Measurements from ENCODE around the gene ST6GALNAC3. TPM values are rescaled to one million over a fixed set of nuclear protein-coding genes. Genes with fewer than 3 reads are reported as not detected.
"Not testable (repeated sequence)": the region's sequence is repeated elsewhere in the genome, so short reads cannot be mapped to it uniquely, and the experiment has no call there.

Gene ST6GALNAC3
- total RNA-seq, 1 donor from 2014 or later = 62.3 TPM

DNA sequence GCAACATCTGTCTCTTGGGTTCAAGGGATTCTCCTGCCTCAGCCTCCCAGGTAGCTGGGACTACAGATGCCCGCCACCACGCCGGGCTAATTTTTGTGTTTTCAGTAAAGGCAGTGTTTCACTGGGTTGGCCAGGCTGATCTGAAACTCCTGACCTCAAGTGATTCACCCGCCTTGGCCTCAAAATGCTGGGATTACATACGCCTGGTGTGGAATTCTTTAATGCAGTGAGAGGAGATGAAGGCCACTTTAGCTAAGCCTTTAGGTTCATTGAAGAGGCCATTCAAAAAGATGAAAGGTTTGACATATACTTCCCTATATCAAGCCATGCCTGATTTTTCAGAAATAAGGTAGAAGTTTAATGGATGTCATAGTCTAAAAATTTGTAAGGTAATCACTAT lies 162.7 kb downstream of the ST6GALNAC3 start:
- Mint-ChIP-seq H3K9me3 (no peaks in the 10 kb centered on the region), H3K27me3 (ENCODE audit: low read depth) (no peaks in the 10 kb centered on the region), H3K4me3 (no peak overlapping the region), H3K36me3 (peaks cover 3% of the 10 kb centered on the region), H3K4me1 (peaks cover 36% of the 10 kb centered on the region), H3K27ac (peak overlapping the region; percentile 76)
- TF ChIP-seq, protein P1, sequence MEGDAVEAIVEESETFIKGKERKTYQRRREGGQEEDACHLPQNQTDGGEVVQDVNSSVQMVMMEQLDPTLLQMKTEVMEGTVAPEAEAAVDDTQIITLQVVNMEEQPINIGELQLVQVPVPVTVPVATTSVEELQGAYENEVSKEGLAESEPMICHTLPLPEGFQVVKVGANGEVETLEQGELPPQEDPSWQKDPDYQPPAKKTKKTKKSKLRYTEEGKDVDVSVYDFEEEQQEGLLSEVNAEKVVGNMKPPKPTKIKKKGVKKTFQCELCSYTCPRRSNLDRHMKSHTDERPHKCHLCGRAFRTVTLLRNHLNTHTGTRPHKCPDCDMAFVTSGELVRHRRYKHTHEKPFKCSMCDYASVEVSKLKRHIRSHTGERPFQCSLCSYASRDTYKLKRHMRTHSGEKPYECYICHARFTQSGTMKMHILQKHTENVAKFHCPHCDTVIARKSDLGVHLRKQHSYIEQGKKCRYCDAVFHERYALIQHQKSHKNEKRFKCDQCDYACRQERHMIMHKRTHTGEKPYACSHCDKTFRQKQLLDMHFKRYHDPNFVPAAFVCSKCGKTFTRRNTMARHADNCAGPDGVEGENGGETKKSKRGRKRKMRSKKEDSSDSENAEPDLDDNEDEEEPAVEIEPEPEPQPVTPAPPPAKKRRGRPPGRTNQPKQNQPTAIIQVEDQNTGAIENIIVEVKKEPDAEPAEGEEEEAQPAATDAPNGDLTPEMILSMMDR (IDR thresholded peaks at IDR 0.05; ENCODE audit: unreplicated experiment) = no peak
- no peak for DNase-seq (ENCODE audit: low spot score in 2 of 2, unreplicated experiment in 2 of 2)

DNA sequence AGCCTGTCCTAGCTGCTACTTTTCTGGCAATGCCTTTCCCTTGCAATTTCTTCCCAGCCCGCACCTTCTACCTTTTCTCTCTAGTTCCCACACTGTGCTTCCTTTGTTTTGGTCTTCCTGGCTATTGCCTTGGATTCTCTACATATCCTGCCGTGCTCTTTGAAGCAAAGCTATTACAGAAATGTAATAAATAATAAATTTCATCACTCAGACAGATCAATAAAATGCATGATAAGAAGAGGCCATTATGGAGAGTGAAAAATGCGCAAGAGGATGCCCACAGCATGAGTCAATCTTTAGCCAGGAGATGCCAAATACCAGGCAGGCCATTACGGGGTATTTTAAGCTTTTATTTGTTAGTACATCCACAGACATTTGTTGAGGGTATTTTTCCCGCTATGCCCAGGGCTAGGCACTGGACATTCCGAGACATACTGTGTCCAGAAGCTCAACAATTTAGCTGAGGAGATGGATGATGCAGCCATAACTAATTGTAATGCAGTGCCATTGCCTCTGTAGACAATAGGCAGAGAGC lies 163.6 kb downstream of the ST6GALNAC3 start:
- peak overlapping the region; percentile 89 for H3K27ac Mint-ChIP-seq
- peaks cover 11% of the 10 kb centered on the region for H3K36me3 Mint-ChIP-seq
- peaks cover 3% of the 10 kb centered on the region for H3K9me3 Mint-ChIP-seq
- no peaks in the 10 kb centered on the region for H3K27me3 Mint-ChIP-seq (ENCODE audit: low read depth)
- TF ChIP-seq, protein P1 (IDR thresholded peaks at IDR 0.05; ENCODE audit: unreplicated experiment) = no peak
- H3K4me3 Mint-ChIP-seq = no peak overlapping the region
- DNase-seq (ENCODE audit: low spot score in 2 of 2, unreplicated experiment in 2 of 2) = no peak
- H3K4me1 Mint-ChIP-seq = peaks cover 36% of the 10 kb centered on the region

DNA sequence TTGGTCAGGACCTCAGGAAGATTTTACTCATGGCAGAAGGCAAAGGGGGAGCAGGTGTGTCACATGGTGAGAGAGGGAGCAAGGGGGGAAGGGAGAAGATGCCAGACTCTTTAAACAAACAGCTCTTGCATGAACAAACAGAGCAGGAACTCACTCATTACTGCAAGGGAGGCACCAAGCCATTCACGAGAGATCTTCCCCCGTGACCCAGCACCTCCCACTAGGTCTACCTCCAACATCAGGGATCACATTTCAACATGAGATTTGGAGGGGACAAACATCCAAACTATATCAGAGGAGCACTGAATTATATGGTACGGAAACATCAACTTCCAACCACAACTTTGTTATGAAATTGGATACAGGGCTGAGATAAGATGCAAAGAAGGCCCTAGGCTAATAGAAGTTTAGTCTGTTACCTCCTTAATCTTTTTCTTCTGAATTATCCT lies 164.9 kb downstream of the ST6GALNAC3 start:
- peaks cover 32% of the 10 kb centered on the region for H3K4me1 Mint-ChIP-seq
- H3K27me3 Mint-ChIP-seq (ENCODE audit: low read depth) = no peaks in the 10 kb centered on the region
- H3K9me3 Mint-ChIP-seq = peaks cover 17% of the 10 kb centered on the region
- no peak overlapping the region for H3K4me3 Mint-ChIP-seq
- TF ChIP-seq, protein P1 (IDR thresholded peaks at IDR 0.05; ENCODE audit: unreplicated experiment) = no peak
- no peak for DNase-seq (ENCODE audit: low spot score in 2 of 2, unreplicated experiment in 2 of 2)
- H3K27ac Mint-ChIP-seq = peak overlapping the region; percentile 54
- peaks cover 25% of the 10 kb centered on the region for H3K36me3 Mint-ChIP-seq

DNA sequence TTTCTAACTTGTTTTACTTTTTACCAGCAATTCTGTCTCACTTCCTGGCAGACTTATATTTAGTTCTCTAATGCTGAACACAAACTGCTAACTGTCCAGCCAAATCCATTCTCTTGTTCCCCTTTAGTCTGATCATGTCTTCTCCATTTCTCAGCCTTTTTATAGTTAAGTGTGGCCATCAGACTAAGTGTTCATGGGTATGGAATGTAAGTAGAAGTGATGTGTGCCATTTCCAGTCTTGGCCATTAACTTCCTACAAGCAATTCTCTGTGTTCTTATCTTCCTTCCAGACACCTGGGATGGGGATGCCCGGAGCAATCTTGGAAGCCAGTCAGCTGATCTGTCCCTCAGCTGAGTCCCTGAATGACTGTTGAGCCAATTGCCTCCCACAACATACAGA lies 165.8 kb downstream of the ST6GALNAC3 start:
- H3K27ac Mint-ChIP-seq = peak overlapping the region; percentile 73
- H3K9me3 Mint-ChIP-seq = peaks cover 25% of the 10 kb centered on the region
- H3K27me3 Mint-ChIP-seq (ENCODE audit: low read depth) = no peaks in the 10 kb centered on the region
- H3K36me3 Mint-ChIP-seq = peaks cover 31% of the 10 kb centered on the region
- no peak overlapping the region for H3K4me3 Mint-ChIP-seq
- TF ChIP-seq, protein P1 (IDR thresholded peaks at IDR 0.05; ENCODE audit: unreplicated experiment) = no peak
- no peak for DNase-seq (ENCODE audit: low spot score in 2 of 2, unreplicated experiment in 2 of 2)
- peaks cover 32% of the 10 kb centered on the region for H3K4me1 Mint-ChIP-seq

DNA sequence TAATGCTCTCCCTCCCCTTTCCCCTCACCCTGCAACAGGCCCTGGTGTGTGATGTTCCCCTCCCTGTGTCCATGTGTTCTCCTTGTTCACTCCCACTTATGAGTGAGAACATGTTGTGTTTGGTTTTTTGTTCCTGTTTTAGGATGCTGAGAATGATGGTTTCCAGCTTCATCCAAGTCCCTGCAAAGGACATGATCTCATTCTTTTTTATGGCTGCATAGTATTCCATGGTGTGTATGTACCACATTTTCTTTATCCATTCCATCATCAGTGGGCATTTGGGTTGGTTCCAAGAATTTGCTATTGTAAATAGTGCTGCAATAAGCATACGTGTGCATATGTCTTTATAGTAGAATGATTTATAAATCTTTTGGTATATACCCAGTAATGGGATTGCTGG lies 168.0 kb downstream of the ST6GALNAC3 start:
- Mint-ChIP-seq H3K36me3 (peaks cover 32% of the 10 kb centered on the region), H3K4me1 (peaks cover 38% of the 10 kb centered on the region), H3K9me3 (peaks cover 31% of the 10 kb centered on the region)
- not testable (repeated sequence) for H3K27me3 Mint-ChIP-seq (ENCODE audit: low read depth); H3K27ac Mint-ChIP-seq; DNase-seq (ENCODE audit: low spot score in 2 of 2, unreplicated experiment in 2 of 2); H3K4me3 Mint-ChIP-seq

- H3K4me3 Mint-ChIP-seq = no peak overlapping the region
- TF ChIP-seq, protein P1 (IDR thresholded peaks at IDR 0.05; ENCODE audit: unreplicated experiment) = no peak
- H3K27me3 Mint-ChIP-seq (ENCODE audit: low read depth) = no peaks in the 10 kb centered on the region
- peaks cover 24% of the 10 kb centered on the region for H3K4me1 Mint-ChIP-seq
- H3K9me3 Mint-ChIP-seq = peaks cover 31% of the 10 kb centered on the region
- peak overlapping the region; percentile 26 for H3K27ac Mint-ChIP-seq
- DNase-seq (ENCODE audit: low spot score in 2 of 2, unreplicated experiment in 2 of 2) = no peak
- H3K36me3 Mint-ChIP-seq = peaks cover 33% of the 10 kb centered on the region
These were observed 172.8 kb downstream of the ST6GALNAC3 start for GRCh38 chr1:76247261-76247852.

All from mesothelial cell of epicardium (in vitro differentiated cells).